ENCODE measurements around the gene PSKH1.
"Not testable (repeated sequence)": the region's sequence is repeated elsewhere in the genome, so short reads cannot be mapped to it uniquely, and the experiment has no call there.

Gene PSKH1

DNA sequence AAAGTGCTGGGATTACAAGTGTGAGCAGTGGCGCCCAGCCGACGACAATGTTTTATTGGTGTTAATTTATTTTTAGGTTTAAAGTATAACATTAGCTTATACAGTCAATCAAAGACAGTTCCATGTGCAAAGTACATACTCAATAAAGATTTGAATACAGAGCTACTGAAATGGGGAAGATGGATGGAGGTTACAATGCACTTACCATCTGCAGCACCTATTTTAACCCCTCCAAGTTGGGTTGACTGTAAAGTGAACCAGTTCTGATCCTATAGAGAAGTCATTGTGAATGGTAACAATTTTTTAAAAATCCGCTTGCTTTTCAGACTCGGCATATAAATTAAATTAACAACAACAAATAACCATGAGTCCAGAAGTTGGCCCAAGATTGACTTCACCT lies 679 bp upstream of the PSKH1 start:
- DNase-seq = no peak

DNA sequence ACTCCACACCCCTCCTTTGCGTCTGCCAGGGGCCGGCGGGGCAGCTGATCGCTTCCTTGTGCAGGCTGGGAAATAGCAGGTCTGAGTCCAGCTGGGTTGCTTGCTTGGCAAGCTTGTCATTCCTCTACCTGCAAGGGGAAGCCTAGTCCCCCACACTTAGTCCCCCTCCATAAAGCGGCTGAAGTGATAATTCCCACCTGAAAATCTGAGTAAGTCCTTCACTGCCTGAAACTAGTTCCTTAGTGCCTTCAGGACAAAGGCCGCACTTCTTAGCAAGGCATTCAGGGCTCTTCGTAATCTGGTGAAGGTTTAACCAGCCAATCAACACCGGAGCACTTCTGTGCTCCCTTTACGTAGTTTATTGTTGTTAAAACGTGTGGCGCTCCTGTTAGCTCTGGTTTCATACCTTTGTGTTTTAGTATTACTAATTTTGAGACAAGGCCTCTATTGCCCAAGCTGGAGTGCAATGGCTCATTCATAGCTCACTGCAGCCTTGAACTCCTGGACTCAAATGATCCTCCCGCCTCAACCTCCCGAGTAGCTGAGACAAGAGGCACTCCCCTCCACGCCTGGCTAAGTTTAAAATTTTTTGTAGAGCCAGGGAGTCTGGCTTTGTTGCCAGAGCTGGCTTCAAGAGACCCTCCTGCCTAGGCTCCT lies 817 bp downstream of the PSKH1 start:
- no peak for DNase-seq

DNA sequence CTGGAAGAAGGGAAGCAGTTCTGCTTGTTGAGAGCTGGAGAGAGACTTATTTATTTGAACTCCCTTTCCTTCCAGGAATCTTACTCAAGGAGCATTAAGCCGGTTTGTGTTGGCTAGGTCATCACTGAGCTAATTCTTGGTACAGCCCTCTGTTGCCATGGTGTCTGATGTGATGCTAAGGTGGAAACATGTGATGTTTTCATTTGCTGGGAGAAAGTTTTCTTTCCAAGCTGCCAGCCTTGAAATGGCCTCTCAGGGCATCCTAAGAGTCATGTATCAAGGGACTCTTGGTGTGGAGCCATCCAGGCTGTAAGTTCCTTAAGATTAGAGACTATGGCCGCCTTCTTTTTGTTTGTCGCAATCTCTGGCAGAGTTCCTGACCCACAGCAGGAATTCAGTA lies 4.2 kb downstream of the PSKH1 start:
- DNase-seq = no peak

DNA sequence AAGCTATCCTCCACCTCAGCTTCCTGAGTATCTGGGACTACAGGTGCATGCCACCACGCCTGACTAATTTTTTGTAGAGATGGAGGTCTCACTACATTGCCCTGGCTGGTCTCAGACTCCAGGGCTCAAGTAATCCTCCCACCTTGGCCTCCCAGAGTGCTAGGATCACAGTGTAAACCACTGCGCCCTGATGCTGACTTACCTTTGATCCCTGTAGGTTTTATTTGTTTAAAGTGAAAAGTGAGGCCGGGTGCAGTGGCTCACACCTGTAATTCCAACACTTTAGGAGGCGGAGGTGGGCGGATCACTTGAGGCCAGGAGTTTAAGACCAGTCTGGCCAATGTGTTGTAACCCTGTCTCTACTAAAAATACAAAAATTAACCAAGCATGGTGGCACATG lies 8.7 kb downstream of the PSKH1 start:
- no peak for DNase-seq

DNA sequence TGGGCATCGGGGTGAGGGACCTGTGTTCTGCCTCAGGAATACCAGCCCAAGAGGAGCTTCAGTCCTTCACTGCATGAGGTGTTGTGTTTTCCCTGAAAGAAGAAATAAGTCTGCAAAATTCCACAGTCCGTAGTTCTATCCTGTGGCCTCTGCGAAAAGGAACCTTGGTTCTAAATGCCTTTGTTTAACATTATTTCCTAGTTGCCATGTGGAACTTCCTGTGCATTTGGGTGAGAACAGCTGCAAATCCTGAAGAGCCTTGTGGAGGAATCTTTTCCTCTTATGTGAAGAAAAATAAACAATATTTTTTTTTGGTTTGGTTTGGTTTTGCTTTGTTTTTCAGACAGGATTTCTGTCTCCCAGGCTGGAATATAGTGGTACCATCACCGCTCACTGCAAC lies 9.8 kb downstream of the PSKH1 start:
- DNase-seq = no peak

DNA sequence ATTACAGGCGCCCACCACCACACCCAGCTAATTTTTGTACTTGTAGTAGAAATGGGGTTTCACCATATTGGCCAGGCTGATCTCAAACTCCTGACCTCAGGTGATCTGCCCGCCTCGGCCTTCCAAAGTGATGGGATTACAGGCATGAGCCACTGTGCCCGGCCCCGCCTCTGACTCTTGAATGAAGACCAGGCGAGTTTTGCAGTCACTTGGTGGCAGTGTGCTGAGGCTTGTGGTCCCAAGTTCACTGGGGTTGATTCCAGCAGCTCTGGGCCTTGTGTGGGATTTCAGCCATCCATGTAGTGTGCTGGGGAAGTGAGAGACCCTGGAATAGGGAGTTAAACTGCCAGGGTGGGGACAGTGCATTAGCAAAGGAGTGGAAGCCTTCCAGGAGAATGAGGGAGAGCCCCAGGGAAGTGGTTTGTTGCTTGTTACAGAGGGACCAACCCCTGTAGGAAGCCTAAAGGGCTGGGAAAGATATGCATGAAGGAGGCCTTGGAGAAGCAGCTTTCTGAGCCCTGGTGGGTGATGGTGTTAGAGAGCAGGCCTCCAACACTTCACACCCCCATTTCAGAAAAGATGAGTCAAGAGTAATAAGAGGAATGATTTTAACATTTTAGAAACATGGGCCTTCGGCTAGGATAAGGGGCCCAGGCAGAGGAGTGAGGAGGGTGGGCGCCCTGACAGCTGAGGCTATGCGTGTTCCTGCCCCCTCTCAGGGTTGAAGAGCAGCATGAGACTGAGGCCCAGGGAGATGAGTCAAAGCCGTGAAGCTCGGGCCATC lies 14.5 kb downstream of the PSKH1 start:
- no peak for DNase-seq

DNA sequence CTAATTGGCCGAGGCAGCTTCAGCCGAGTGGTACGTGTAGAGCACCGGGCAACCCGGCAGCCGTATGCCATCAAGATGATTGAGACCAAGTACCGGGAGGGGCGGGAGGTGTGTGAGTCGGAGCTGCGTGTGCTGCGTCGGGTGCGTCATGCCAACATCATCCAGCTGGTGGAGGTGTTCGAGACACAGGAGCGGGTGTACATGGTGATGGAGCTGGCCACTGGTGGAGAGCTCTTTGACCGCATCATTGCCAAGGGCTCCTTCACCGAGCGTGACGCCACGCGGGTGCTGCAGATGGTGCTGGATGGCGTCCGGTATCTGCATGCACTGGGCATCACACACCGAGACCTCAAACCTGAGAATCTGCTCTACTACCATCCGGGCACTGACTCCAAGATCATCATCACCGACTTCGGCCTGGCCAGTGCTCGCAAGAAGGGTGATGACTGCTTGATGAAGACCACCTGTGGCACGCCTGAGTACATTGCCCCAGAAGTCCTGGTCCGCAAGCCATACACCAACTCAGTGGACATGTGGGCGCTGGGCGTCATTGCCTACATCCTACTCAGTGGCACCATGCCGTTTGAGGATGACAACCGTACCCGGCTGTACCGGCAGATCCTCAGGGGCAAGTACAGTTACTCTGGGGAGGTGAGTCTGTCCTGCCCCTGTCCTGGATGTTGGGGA lies 16.1 kb downstream of the PSKH1 start:
- no peak for DNase-seq

DNA sequence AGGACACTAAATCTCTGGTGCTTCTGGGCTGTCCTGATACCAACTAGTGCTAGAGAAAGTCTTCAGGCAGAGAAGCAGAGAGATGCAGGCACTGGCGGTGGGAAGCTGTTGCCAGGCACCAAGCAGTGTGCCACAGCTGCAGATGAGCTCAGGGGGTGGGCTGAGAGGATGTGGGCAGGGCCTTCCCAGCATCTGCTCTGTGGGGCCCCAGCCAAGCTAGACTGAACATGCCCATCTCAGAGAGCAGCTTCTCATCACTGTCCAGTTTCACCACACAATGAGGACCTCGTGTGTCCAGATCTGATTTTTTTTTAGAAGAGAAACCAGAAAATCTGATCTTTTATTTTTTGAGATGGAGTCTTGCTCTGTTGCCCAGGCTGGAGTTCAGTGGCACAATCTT lies 17.1 kb downstream of the PSKH1 start:
- no peak for DNase-seq

DNA sequence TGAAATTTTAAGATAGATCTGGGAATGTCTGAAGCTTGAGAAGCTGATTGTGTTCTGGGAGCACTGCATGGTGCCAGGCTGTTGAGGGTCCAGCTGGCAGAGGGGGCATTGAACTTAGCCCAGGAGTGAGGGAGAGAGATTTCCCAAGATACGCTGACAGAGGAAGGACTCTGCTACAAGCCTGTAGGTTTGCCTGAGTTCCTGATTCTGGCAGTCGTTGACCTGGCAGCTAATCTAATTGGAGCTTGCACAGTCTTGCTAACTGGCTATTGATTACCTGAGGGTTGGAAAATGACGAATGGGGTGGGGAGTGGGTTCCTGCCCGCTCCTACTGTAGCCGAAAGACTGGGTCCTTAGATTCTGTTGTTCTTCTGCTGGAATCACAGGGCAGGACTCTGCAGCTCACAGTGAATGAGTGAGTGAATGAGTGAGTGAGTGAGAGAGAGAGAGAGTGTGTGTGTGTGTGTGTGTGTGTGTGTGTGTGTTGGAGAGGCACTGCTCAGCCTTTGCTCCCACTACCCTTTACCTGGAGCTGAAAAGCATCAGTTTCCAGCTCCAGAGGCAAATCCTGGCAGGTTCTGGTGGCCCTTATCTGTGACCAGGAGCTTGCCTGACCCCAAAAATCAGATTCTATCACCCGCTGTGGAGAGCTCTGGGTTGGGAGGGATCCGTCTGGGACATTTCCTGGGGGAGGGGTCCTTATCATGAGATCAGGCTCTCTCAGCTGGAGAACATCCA lies 21.9 kb downstream of the PSKH1 start:
- no peak for DNase-seq

DNA sequence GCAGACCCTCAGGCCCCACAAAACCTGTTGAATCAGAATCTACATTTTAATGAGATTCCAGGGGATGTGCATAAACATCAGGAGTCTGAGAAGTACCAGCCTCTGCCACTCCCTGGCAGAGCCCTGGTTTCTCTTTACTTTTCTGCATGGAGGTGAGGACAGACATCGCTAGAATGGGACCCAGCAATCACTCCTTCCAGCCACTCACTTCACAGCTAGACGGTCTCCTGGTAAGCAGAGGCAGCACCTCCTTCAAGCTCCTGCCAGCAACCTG lies 22.4 kb downstream of the PSKH1 start:
- DNase-seq = not testable (repeated sequence)

DNA sequence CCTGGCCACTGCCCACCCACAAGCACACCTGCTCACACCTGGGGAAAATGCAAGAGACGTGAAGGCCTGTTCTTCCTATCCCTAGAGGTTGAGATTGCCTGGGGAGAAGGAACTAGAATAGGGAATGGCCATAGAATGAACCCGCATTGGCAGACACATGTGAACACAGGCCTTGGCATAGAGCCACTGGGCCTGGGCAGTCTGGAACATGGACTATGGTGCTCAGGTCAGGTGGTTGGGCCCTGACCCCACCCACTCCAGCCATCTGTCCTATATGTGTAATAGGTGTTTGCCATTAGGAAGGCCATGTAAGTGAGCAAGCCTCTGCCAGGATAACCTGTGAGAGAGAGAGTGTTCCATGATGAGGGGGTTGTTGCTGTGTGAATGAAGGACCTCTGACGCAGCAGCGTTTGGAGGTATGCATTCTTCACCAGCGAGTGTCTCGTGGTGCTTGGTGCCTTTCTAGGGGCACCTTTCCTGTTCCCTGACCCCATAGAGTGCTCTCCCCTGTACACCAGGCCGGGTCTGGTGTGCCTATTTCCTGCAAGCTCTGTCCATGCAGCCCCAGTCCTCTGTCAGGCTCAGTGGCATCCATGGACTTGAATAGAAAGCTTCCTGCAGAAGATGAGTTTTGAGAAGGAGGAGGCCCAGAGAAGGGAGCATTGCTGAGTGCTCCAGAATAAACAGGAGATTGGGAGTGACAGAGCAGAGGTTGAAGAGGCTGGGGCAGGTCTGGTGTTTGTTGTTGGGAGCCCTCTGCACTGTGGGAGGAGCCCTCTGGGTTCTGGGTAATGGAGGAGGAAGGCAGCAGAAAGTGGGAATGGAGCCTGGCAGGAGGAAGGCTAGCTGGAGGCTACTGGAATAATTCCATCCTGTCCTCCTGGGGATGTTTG lies 23.0 kb downstream of the PSKH1 start:
- no peak for DNase-seq

DNA sequence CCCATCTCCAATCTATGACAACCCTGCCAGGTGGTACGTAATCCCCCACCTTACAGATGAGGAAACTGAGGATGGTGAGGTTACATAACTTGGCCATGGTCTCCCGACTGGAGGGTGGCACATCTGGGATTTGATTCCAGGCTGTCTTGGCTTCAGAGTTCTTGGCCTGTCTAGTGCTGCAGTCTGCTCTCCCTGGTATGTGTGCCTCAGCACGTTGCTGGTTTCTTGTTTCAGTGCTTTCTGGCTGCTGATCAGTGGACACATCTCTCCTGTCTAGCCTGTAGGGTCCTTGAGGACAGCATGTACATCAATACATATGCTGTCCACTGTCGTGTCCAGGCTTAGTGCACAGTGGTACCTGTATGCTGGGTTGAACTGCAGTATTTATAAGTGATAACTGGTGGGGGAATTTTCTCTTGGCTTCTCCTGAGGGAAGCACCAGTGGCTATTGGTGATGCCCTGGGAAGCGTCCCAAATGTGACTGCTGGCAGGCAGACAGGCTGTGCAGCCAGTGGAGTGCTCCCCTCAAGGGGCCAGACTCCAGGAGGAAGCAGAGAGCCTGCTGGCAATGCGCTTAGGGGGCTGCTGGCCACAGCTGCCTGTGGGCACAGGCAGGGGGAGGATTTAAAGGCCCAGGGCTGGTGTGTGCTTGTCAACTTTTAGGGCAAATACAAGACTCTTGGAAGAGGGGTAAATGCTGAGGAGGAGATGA lies 24.2 kb downstream of the PSKH1 start:
- no peak for DNase-seq

DNA sequence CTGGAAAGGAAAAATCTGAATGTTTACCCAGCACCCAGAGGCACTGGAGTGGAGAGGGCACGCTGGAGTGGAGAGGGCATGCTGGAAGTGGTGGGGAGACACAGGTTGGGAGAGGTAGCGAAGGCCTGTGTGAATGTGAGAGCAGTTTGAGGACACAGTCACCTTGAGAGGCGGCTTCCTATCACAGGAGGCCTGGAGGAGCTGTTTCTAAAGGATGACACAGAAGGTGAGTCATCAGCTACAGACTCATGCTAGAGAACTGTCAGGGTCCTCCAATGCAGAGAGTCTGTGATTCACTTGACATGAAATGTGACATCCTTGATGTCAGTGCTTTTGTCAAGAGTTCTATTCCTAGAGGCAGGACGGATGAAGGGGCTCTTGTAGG lies 24.8 kb downstream of the PSKH1 start:
- no peak for DNase-seq

DNA sequence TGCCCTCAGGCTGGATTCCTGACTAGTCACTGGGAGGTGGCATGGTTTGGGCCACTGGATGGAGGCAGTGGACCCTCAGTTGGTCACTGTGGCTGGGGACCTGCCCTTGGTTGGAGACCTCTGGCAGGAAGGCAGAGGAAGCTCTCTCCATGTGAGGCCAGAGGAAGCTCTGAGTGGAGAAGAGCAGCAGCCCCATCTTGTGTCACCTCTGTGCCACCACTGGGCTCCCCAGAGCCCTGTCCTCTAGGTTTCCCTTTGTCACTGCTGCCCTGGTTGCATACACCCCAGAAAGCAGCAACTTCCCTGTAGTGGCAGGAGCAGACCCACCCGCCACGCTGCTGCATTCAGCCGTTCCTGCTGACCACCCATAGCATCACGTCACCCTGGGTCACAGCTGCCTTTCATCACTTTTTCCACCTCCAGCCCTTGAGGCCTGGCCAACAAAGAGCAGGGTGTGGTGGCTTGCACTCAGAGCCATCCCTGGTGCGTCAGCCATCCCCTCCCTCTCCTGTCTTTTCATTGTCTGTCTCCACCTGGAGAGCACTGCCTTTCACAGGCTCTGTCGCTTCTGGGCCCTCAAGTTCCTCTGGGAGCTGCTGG lies 26.7 kb downstream of the PSKH1 start:
- no peak for DNase-seq

DNA sequence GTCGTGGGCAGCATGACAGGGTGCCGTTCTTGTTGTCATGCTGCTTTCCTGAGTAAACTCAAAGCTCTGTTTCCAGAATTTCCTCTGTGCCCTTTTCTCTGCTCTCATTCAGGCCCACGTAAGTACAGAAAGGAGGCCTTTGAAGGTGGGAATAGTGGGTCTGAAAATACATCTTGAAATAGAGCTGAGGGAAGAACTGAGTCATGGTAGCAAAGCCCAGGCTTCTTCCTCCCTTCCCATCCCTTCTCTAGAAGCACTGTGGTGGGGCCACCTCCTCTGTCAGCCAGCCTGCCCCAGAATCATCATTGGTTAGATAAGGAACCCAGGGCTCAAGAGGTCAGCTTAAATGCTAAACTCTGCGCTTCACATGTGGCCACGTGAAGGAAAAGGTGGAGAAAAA lies 29.2 kb downstream of the PSKH1 start:
- no peak for DNase-seq

DNA sequence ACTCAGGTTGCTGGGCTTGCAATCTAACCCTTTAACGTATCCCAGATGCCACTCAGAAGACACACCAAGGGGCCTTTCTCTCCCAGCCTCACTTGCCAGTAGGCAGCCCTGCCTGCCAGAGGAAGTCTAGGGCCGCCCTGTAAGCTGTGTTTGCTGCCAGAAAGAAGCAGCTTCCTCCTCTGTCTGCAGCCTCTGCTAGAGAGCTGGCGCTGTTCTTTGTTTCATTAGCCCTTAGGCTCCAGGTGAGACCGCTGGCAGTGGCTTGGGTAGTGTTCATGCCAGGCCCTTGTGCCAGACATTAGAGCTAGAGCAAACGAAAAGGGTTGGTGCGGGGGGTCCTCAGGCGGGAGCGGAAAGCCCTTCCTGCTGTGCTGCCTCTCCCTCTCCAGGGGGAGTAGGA lies 29.7 kb downstream of the PSKH1 start:
- no peak for DNase-seq

DNA sequence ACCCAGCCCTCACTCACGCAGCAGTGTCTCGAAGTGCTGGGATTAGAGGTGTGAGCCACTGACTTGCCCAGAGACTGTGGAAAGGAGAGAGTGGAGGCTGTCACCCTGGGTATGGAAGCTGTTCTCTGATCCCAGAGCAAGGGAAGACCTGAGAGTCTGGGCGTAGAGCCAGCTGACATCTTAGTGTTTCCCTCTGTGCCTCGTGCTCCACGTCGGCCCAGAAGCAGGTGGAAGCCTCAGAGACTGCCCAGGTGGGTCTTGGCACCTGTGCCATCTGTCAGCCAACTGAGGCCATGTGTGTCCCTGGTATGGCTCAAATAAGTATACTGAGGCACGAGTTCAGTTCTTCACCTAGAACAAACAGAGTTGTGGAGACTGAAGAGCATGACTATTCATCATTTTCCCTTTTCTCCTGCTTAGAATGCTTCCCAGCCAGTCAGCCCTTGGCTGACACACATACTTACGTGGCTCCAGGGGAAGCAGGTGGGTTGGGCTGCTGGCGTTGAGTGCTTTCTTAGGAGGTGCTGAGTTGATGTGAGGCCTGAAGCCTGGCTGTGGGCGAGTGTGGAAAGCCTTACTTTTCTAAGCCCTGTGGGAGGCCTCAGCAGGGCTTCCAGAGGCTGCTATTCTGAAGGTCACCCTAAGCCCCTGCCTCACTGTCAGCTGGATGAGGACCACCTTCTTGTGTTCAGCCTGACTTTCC lies 30.5 kb downstream of the PSKH1 start:
- DNase-seq = no peak

DNA sequence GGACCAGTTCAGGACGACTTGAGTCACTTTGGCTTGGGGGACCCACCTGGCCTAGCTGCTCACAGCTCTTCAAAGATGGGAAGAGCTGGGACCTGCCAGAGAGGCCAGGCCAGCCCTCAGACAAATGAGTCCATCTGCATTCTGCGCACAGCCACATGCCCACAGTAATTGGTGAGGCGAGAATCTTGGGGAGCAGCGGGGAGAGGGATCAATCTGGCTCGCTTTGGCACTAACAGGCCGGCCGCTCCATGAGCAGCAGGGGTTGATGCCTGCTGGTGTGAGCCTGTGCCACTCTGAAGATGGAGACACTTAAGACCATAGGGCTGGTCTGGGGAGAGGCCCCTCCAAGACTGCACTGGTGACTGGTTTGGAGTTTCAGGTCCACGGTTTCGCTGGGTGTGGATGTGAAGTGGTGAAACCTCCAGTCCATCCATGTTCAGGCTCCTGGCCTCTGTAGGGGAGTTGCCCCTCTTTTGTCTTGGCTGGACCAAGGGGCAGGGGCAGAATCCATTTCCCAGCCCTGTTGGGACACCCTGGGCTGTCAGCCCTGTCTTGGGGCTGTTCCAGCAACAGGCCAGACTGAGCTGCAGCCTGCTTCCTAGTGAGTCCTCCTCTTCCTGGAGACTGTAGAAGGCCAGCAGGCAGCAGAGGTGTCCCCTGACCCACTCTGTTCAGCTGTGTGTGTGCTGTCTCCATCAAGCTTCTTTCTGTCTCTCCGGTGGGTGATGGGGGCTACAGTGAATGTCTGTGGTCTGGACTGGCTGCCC lies 31.3 kb downstream of the PSKH1 start:
- DNase-seq = no peak

DNA sequence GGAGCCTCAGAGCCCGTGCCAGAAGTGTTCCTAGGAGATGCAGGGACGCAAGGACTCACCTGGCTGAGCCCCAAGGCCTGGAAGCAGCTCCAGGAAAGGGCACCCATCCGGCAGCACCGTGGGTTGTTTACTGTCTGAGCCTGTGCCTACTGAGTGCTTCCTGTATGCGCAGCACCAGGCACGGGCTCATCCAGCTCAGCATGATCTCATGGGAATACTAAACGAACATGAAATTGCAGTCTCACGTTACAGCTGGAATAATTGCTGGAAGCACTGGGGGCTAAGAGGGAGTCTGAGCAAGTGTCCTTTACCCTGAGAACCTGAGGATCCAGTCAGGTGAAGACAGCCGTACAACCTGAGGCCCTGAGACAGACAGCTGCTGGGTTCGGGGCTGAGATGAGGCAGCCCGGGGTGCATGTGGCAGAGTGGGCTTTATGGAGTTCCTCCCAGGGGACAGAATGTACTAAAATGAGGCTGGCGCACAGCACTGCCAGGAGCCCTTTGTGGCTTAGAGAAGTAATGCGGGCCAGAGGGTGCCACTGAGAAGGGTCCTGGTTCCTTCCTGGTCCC lies 33.2 kb downstream of the PSKH1 start:
- no peak for DNase-seq
